ENCODE measurements around the gene RLIM. TPM values are rescaled to one million over a fixed set of nuclear protein-coding genes. Genes with fewer than 3 reads are reported as not detected.

The RLIM gene
- polyA plus RNA-seq, 1 of the 3 experiments (the other 2 are of a cell fraction), result 4.9 TPM

GRCh38 chrX:74551934-74552333 lies 62.5 kb downstream of the RLIM start:
- peaks cover 4% of the 10 kb centered on the region for H3F3A ChIP-seq (replicated peaks; ENCODE audit: insufficient read depth)
- no peaks in the 10 kb centered on the region for H3K9me2 ChIP-seq
- no peak overlapping the region for H3K9ac ChIP-seq
- no peaks in the 10 kb centered on the region for H3K27me3 ChIP-seq (ENCODE audit: insufficient read depth)
- no peak overlapping the region for H3K4me2 ChIP-seq
- no peak overlapping the region for H3K4me3 ChIP-seq (ENCODE audit: low read depth in 2 of 2, low read length in 1 of 2)
- H3K27ac ChIP-seq (ENCODE audit: low read depth in 2 of 2, low read length in 1 of 2), result no peak overlapping the region
- H3K4me1 ChIP-seq (ENCODE audit: control insufficient read depth in 1 of 2, insufficient read depth in 2 of 2, low read depth in 1 of 2, low read length in 1 of 2), result no peaks in the 10 kb centered on the region; a peak in 1 of 4 replicates
- no peaks in the 10 kb centered on the region for H3K9me3 ChIP-seq
- H4K20me1 ChIP-seq (ENCODE audit: insufficient read depth), result no peaks in the 10 kb centered on the region
- ChIA-PET POLR2A (no interaction called here), CTCF (interaction anchor here (0.6 to 4.1 kb wide), 4 partner anchors 12 to 209 kb away, joined by 3 to 24 read pairs (median 4); no protein-coding TSS in a partner anchor)
- WGBS (ENCODE audit: low lambda C conversion rate), result 42% methylated on average over 2 of the region's 2 CpGs
- H3K79me2 ChIP-seq (ENCODE audit: insufficient read depth), result no peaks in the 10 kb centered on the region
- TF ChIP-seq RFX5 (IDR thresholded peaks at IDR 0.05; ENCODE audit: low read length), result no peak
- no peak for TF ChIP-seq YY1 (IDR thresholded peaks at IDR 0.05; ENCODE audit: low read depth)
- no peak for TF ChIP-seq FOSL2 (IDR thresholded peaks at IDR 0.05; ENCODE audit: borderline replicate concordance, low read depth)
- no peak for TF ChIP-seq USF1 (IDR thresholded peaks at IDR 0.05; ENCODE audit: borderline replicate concordance, low read depth)
- TF ChIP-seq MXI1 (IDR thresholded peaks at IDR 0.05; ENCODE audit: low read depth, low read length), result no peak
- no peak for TF ChIP-seq NRF1 (IDR thresholded peaks at IDR 0.05; ENCODE audit: low read depth, low read length)
- H3K36me3 ChIP-seq (replicated peaks in 1 of 2; ENCODE audit: control insufficient read depth in 1 of 2, insufficient read depth in 2 of 2, low read length in 1 of 2), result no peaks in the 10 kb centered on the region
- no peak for DNase-seq
- H2AFZ ChIP-seq (ENCODE audit: low read depth), result no peak overlapping the region

GRCh38 chrX:74550295-74550802 lies 64.1 kb downstream of the RLIM start:
- H4K20me1 ChIP-seq (ENCODE audit: insufficient read depth), result no peaks in the 10 kb centered on the region
- H3K36me3 ChIP-seq (replicated peaks in 1 of 2; ENCODE audit: control insufficient read depth in 1 of 2, insufficient read depth in 2 of 2, low read length in 1 of 2), result no peaks in the 10 kb centered on the region
- peak; percentile 75 for DNase-seq
- no peak overlapping the region for H3K27ac ChIP-seq (ENCODE audit: low read depth in 2 of 2, low read length in 1 of 2)
- H3K4me2 ChIP-seq, result peak overlapping the region; percentile 24; the same call in 1 of the 2 replicates
- no peaks in the 10 kb centered on the region for H3K9me2 ChIP-seq
- no peaks in the 10 kb centered on the region for H3K9me3 ChIP-seq
- ChIA-PET POLR2A (no interaction called here), CTCF (interaction anchor here (0.8 to 4.1 kb wide), 14 partner anchors 10 to 207 kb away, joined by 3 to 24 read pairs (median 4); no protein-coding TSS in a partner anchor)
- H2AFZ ChIP-seq (ENCODE audit: low read depth), result peak overlapping the region; percentile 61; the same call in 1 of the 2 replicates
- no peak overlapping the region for H3K9ac ChIP-seq
- H3K27me3 ChIP-seq (ENCODE audit: insufficient read depth), result no peaks in the 10 kb centered on the region
- WGBS (ENCODE audit: low lambda C conversion rate), result 22% methylated on average over 20 of the region's 24 CpGs
- H3K79me2 ChIP-seq (ENCODE audit: insufficient read depth), result no peaks in the 10 kb centered on the region
- peaks cover 4% of the 10 kb centered on the region for H3F3A ChIP-seq (replicated peaks; ENCODE audit: insufficient read depth)
- no peak for TF ChIP-seq FOSL2 (IDR thresholded peaks at IDR 0.05; ENCODE audit: borderline replicate concordance, low read depth)
- no peak for TF ChIP-seq FOXJ3 (CRISPR knock-in tag; IDR thresholded peaks at IDR 0.05)
- TF ChIP-seq TAF1 (IDR thresholded peaks at IDR 0.05; ENCODE audit: borderline replicate concordance, low read depth, low read length), result no peak
- peak; percentile 96 for TF ChIP-seq SMC3 (IDR thresholded peaks at IDR 0.05; ENCODE audit: low read depth, low read length)
- TF ChIP-seq RAD21 (IDR thresholded peaks at IDR 0.05; ENCODE audit: low read length), result peak; percentile 93
- no peak for TF ChIP-seq RXRA (IDR thresholded peaks at IDR 0.05; ENCODE audit: borderline replicate concordance, low read depth)
- no peak for TF ChIP-seq YY1 (IDR thresholded peaks at IDR 0.05; ENCODE audit: low read depth)
- TF ChIP-seq MEF2A (IDR thresholded peaks at IDR 0.05; ENCODE audit: borderline replicate concordance, low read depth), result no peak
- TF ChIP-seq CTCF (IDR thresholded peaks at IDR 0.05), result peak; percentile 100
- no peak for TF ChIP-seq RFX5 (IDR thresholded peaks at IDR 0.05; ENCODE audit: low read length)
- 0 out of 2 replicates have a peak, but pooled peaks have one; percentile 14 for TF ChIP-seq MAX (IDR thresholded peaks at IDR 0.05; ENCODE audit: low read depth)
- peak; percentile 32 for TF ChIP-seq CHD2 (IDR thresholded peaks at IDR 0.05; ENCODE audit: low read length, partially characterized antibody)
- 0 out of 2 replicates have a peak, but pooled peaks have one; percentile 7 for TF ChIP-seq NRF1 (IDR thresholded peaks at IDR 0.05; ENCODE audit: low read depth, low read length)
- TF ChIP-seq MXI1 (IDR thresholded peaks at IDR 0.05; ENCODE audit: low read depth, low read length), result no peak
- no peak for TF ChIP-seq PBX3 (IDR thresholded peaks at IDR 0.05)
- no peaks in the 10 kb centered on the region; a peak in 1 of 4 replicates for H3K4me1 ChIP-seq (ENCODE audit: control insufficient read depth in 1 of 2, insufficient read depth in 2 of 2, low read depth in 1 of 2, low read length in 1 of 2)
- no peak overlapping the region; a peak in 1 of 4 replicates for H3K4me3 ChIP-seq (ENCODE audit: low read depth in 2 of 2, low read length in 1 of 2)

All from SK-N-SH (cell line).